HG03103 (cell line): ENCODE data around the gene SEZ6L.

Experiments used
- ATAC-seq: cut with Tn5 transposase; IDR thresholded peaks from one replicate; pipeline ENCODE4 v1.9.1; 2021; ENCODE audit warnings: low read depth; ENCODE audit not compliant: unreplicated experiment

The SEZ6L gene

GRCh38 chr22:26236991-26237390, 67.7 kb downstream of the SEZ6L start:
- ATAC-seq: no peak

- no peak for ATAC-seq
These were observed 69.3 kb downstream of the SEZ6L start for GRCh38 chr22:26238596-26238995.

- no peak for ATAC-seq
These were observed 70.3 kb downstream of the SEZ6L start for GRCh38 chr22:26239581-26239980.

- ATAC-seq: no peak
These were observed 72.1 kb downstream of the SEZ6L start for GRCh38 chr22:26241361-26241760.

- no peak for ATAC-seq
These were observed 75.7 kb downstream of the SEZ6L start for GRCh38 chr22:26245001-26245400.

GRCh38 chr22:26246552-26246951, 77.3 kb downstream of the SEZ6L start:
- no peak for ATAC-seq

- ATAC-seq: no peak
These were observed 82.6 kb downstream of the SEZ6L start for GRCh38 chr22:26251869-26252268.

- no peak for ATAC-seq
These were observed 90.2 kb downstream of the SEZ6L start for GRCh38 chr22:26259510-26259909.

GRCh38 chr22:26264162-26264561, 94.9 kb downstream of the SEZ6L start:
- ATAC-seq: no peak

- no peak for ATAC-seq
These were observed 96.0 kb downstream of the SEZ6L start for GRCh38 chr22:26265281-26265680.

GRCh38 chr22:26265909-26266308, 96.6 kb downstream of the SEZ6L start:
- no peak for ATAC-seq

- no peak for ATAC-seq
These were observed 98.6 kb downstream of the SEZ6L start for GRCh38 chr22:26267856-26268255.

- no peak for ATAC-seq
These were observed 100.3 kb downstream of the SEZ6L start for GRCh38 chr22:26269572-26269971.

GRCh38 chr22:26271427-26271826, 102.2 kb downstream of the SEZ6L start:
- no peak for ATAC-seq

GRCh38 chr22:26273011-26273675, 103.9 kb downstream of the SEZ6L start:
- no peak for ATAC-seq

GRCh38 chr22:26276529-26277160, 107.4 kb downstream of the SEZ6L start:
- ATAC-seq: no peak

GRCh38 chr22:26281941-26282340, 112.7 kb downstream of the SEZ6L start:
- no peak for ATAC-seq

GRCh38 chr22:26283330-26283729, 114.1 kb downstream of the SEZ6L start:
- ATAC-seq: no peak

GRCh38 chr22:26285632-26286031, 116.4 kb downstream of the SEZ6L start:
- no peak for ATAC-seq

- no peak for ATAC-seq
These were observed 117.0 kb downstream of the SEZ6L start for GRCh38 chr22:26286091-26286820.

- no peak for ATAC-seq
These were observed 118.3 kb downstream of the SEZ6L start for GRCh38 chr22:26287382-26288225.
